Measurements from ENCODE around the gene RFLNA.

DNA sequence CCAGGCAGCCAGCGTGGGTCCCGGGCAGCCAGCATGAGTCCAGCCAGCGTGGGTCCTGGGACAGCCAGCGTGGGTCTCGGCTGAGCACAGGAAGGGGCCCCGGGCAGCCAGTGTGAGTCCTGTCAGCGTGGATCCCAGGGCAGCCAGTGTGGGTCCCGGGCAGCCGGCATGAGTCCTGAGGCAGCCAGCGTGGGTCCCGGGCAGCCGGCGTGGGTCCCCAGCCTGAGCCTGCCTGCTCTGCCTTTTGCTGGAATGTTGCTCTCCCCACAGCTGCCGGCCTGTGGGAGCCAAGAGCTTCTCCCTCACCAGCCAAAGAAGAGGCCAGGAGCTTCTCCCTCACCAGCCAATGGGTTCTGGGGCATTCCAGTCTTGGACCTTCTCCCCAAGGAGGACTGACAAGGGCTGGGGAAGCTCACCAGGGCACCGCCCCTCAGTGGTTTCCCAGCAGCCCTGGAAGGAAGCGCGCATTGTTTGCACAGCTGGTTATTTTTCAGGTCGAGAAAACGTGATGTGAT is 15.0 kb upstream of the RFLNA start:
- TF ChIP-seq, protein P1, sequence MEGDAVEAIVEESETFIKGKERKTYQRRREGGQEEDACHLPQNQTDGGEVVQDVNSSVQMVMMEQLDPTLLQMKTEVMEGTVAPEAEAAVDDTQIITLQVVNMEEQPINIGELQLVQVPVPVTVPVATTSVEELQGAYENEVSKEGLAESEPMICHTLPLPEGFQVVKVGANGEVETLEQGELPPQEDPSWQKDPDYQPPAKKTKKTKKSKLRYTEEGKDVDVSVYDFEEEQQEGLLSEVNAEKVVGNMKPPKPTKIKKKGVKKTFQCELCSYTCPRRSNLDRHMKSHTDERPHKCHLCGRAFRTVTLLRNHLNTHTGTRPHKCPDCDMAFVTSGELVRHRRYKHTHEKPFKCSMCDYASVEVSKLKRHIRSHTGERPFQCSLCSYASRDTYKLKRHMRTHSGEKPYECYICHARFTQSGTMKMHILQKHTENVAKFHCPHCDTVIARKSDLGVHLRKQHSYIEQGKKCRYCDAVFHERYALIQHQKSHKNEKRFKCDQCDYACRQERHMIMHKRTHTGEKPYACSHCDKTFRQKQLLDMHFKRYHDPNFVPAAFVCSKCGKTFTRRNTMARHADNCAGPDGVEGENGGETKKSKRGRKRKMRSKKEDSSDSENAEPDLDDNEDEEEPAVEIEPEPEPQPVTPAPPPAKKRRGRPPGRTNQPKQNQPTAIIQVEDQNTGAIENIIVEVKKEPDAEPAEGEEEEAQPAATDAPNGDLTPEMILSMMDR (IDR thresholded peaks at IDR 0.05), result no peak
- TF ChIP-seq POLR2A (IDR thresholded peaks at IDR 0.05), result no peak
